ENCODE results near the gene RNF180. TPM values are rescaled to one million over a fixed set of nuclear protein-coding genes. Genes with fewer than 3 reads are reported as not detected.

The RNF180 gene
- 13.0 TPM for total RNA-seq
- long read RNA-seq, full-length matches to known transcripts: 20 of 24 reads
- long read RNA-seq, partial matches to known transcripts: 1 of 24 reads
- long read RNA-seq, other reads (novel, unspliced or antisense): 3 of 24 reads

GRCh38 chr5:64165500-64166200, at the start of gene RNF180:
RNF180 (plus strand) TSS chr5:64165843; CDS start chr5:64200808, 34,965 bp downstream.
- peak; percentile 90 for DNase-seq (ENCODE audit: low spot score)

GRCh38 chr5:64125521-64125920, 40.1 kb upstream of the RNF180 start:
- no peak for DNase-seq (ENCODE audit: low spot score)

GRCh38 chr5:64126202-64126741, 39.4 kb upstream of the RNF180 start:
- DNase-seq (ENCODE audit: low spot score): no peak

GRCh38 chr5:64140018-64140417, 25.6 kb upstream of the RNF180 start:
- no peak for DNase-seq (ENCODE audit: low spot score)

- no peak for DNase-seq (ENCODE audit: low spot score)
Observed at GRCh38 chr5:64144425-64145215, 21.0 kb upstream of the RNF180 start.

- DNase-seq (ENCODE audit: low spot score): no peak
Observed at GRCh38 chr5:64145216-64145895, 20.3 kb upstream of the RNF180 start.

GRCh38 chr5:64147379-64147778, 18.3 kb upstream of the RNF180 start:
- no peak for DNase-seq (ENCODE audit: low spot score)

- no peak for DNase-seq (ENCODE audit: low spot score)
Observed at GRCh38 chr5:64147849-64148441, 17.7 kb upstream of the RNF180 start.

- DNase-seq (ENCODE audit: low spot score): no peak
Observed at GRCh38 chr5:64149268-64149667, 16.4 kb upstream of the RNF180 start.

GRCh38 chr5:64149857-64150521, 15.7 kb upstream of the RNF180 start:
- DNase-seq (ENCODE audit: low spot score): no peak

- DNase-seq (ENCODE audit: low spot score): no peak
Observed at GRCh38 chr5:64156261-64156660, 9.4 kb upstream of the RNF180 start.

- no peak for DNase-seq (ENCODE audit: low spot score)
Observed at GRCh38 chr5:64158827-64159226, 6.8 kb upstream of the RNF180 start.

GRCh38 chr5:64160201-64160600, 5.4 kb upstream of the RNF180 start:
- DNase-seq (ENCODE audit: low spot score): no peak

GRCh38 chr5:64161420-64161819, 4.2 kb upstream of the RNF180 start:
- DNase-seq (ENCODE audit: low spot score): no peak

GRCh38 chr5:64163135-64163534, 2.5 kb upstream of the RNF180 start:
- no peak for DNase-seq (ENCODE audit: low spot score)

- no peak for DNase-seq (ENCODE audit: low spot score)
Observed at GRCh38 chr5:64163746-64164145, 1.9 kb upstream of the RNF180 start.

- DNase-seq (ENCODE audit: low spot score): no peak
Observed at GRCh38 chr5:64164166-64164565, 1.5 kb upstream of the RNF180 start.

GRCh38 chr5:64165160-64165499, 513 bp upstream of the RNF180 start:
- no peak for DNase-seq (ENCODE audit: low spot score)

- no peak for DNase-seq (ENCODE audit: low spot score)
Observed at GRCh38 chr5:64166201-64166959, 737 bp downstream of the RNF180 start.

GRCh38 chr5:64176301-64176700, 10.7 kb downstream of the RNF180 start:
- DNase-seq (ENCODE audit: low spot score): no peak

Measured in mesenteric fat pad (tissue), 1 donor.